ENCODE measurements around the gene SRSF9. TPM values are rescaled to one million over a fixed set of nuclear protein-coding genes. Genes with fewer than 3 reads are reported as not detected.
A peak's percentile ranks its signal among the peaks of the same experiment; 100 is the strongest.
"Not testable (repeated sequence)": the region's sequence is repeated elsewhere in the genome, so short reads cannot be mapped to it uniquely, and the experiment has no call there.

The SRSF9 gene
- total RNA-seq, 1 donor from 2014 or later = 76.3 TPM

GRCh38 chr12:120453060-120453750, 16.3 kb downstream of the SRSF9 start:
- H3K36me3 ChIP-seq (ENCODE audit: control insufficient read depth, insufficient read depth, low read length) = no peaks in the 10 kb centered on the region

GRCh38 chr12:120452524-120452923, 17.0 kb downstream of the SRSF9 start:
- not testable (repeated sequence) for DNase-seq (ENCODE audit: low read depth); H3K4me3 ChIP-seq (ENCODE audit: low read depth, low read length); H3K27me3 ChIP-seq (ENCODE audit: control insufficient read depth, insufficient read depth, low read length); H3K36me3 ChIP-seq (ENCODE audit: control insufficient read depth, insufficient read depth, low read length)

More at GRCh38 chr12:120453060-120453750, 16.3 kb downstream of the SRSF9 start:
- no peaks in the 10 kb centered on the region for H3K27me3 ChIP-seq (ENCODE audit: control insufficient read depth, insufficient read depth, low read length)
- no peak for TF ChIP-seq CTCF (IDR thresholded peaks at IDR 0.05; ENCODE audit: insufficient read depth, low read length, poor library complexity, severe bottlenecking)
- no peak for DNase-seq (ENCODE audit: low read depth)
- no peak overlapping the region for H3K4me3 ChIP-seq (ENCODE audit: low read depth, low read length)

GRCh38 chr12:120447992-120448391, 21.6 kb downstream of the SRSF9 start:
- no peak for TF ChIP-seq CTCF (IDR thresholded peaks at IDR 0.05; ENCODE audit: insufficient read depth, low read length, poor library complexity, severe bottlenecking)
- Histone ChIP-seq H3K27me3 (ENCODE audit: control insufficient read depth, insufficient read depth, low read length) (no peaks in the 10 kb centered on the region), H3K36me3 (ENCODE audit: control insufficient read depth, insufficient read depth, low read length) (no peaks in the 10 kb centered on the region), H3K4me3 (ENCODE audit: low read depth, low read length) (no peak overlapping the region)
- DNase-seq (ENCODE audit: low read depth) = no peak

GRCh38 chr12:120446844-120447178, 22.7 kb downstream of the SRSF9 start:
- H3K4me3 ChIP-seq (ENCODE audit: low read depth, low read length) = peak overlapping the region; percentile 90
- not testable (repeated sequence) for H3K36me3 ChIP-seq (ENCODE audit: control insufficient read depth, insufficient read depth, low read length); DNase-seq (ENCODE audit: low read depth); H3K27me3 ChIP-seq (ENCODE audit: control insufficient read depth, insufficient read depth, low read length)

- no peak for DNase-seq (ENCODE audit: low read depth)
- no peaks in the 10 kb centered on the region for H3K36me3 ChIP-seq (ENCODE audit: control insufficient read depth, insufficient read depth, low read length)
- no peak for TF ChIP-seq CTCF (IDR thresholded peaks at IDR 0.05; ENCODE audit: insufficient read depth, low read length, poor library complexity, severe bottlenecking)
- H3K4me3 ChIP-seq (ENCODE audit: low read depth, low read length) = peak within 1 kb of the TSS; percentile 90
- H3K27me3 ChIP-seq (ENCODE audit: control insufficient read depth, insufficient read depth, low read length) = no peaks in the 10 kb centered on the region
Measured at GRCh38 chr12:120445911-120446843, 23.4 kb downstream of the SRSF9 start, which contains the start of the genes GATC and TRIAP1. Gene GATC, plus strand, starts transcription at chr12:120446444. Its CDS starts 37 bp downstream, at chr12:120446481. Gene TRIAP1, minus strand, starts transcription at chr12:120446384. Its CDS starts 12 bp downstream, at chr12:120446372.

- no peak for TF ChIP-seq CTCF (IDR thresholded peaks at IDR 0.05; ENCODE audit: insufficient read depth, low read length, poor library complexity, severe bottlenecking)
- no peaks in the 10 kb centered on the region for H3K36me3 ChIP-seq (ENCODE audit: control insufficient read depth, insufficient read depth, low read length)
Measured at GRCh38 chr12:120444676-120445075, 24.9 kb downstream of the SRSF9 start.

More at GRCh38 chr12:120444676-120445075, 24.9 kb downstream of the SRSF9 start:
- Histone ChIP-seq H3K27me3 (ENCODE audit: control insufficient read depth, insufficient read depth, low read length) (no peaks in the 10 kb centered on the region), H3K4me3 (ENCODE audit: low read depth, low read length) (no peak overlapping the region)
- no peak for DNase-seq (ENCODE audit: low read depth)

Measured in kidney epithelial cell (primary cell).